ENCODE measurements around the gene RCC2.

Gene RCC2

GRCh38 chr1:17441993-17442357 is 2.5 kb upstream of the RCC2 start:
- no peak for DNase-seq

GRCh38 chr1:17441265-17441992 is 2.0 kb upstream of the RCC2 start:
- no peak for DNase-seq

- no peak for DNase-seq
These were observed 1.3 kb upstream of the RCC2 start for GRCh38 chr1:17440827-17441168.

GRCh38 chr1:17440074-17440826 is 773 bp upstream of the RCC2 start:
- DNase-seq = no peak

- DNase-seq = no peak
These were observed 893 bp downstream of the RCC2 start for GRCh38 chr1:17438318-17439249.

GRCh38 chr1:17437580-17438317 is 1.7 kb downstream of the RCC2 start:
- no peak for DNase-seq

GRCh38 chr1:17437260-17437579 is 2.3 kb downstream of the RCC2 start:
- no peak for DNase-seq

- DNase-seq = no peak
These were observed 2.9 kb downstream of the RCC2 start for GRCh38 chr1:17436380-17437174.

GRCh38 chr1:17434601-17435000 is 4.9 kb downstream of the RCC2 start:
- no peak for DNase-seq

GRCh38 chr1:17434016-17434415 is 5.5 kb downstream of the RCC2 start:
- DNase-seq = no peak

GRCh38 chr1:17433261-17433660 is 6.2 kb downstream of the RCC2 start:
- DNase-seq = no peak

GRCh38 chr1:17432412-17432811 is 7.1 kb downstream of the RCC2 start:
- DNase-seq = no peak

- DNase-seq = no peak
These were observed 10.3 kb downstream of the RCC2 start for GRCh38 chr1:17429183-17429582.

GRCh38 chr1:17427696-17428660 is 11.5 kb downstream of the RCC2 start:
- no peak for DNase-seq

- DNase-seq = no peak
These were observed 13.5 kb downstream of the RCC2 start for GRCh38 chr1:17425806-17426600.

- no peak for DNase-seq
These were observed 15.7 kb downstream of the RCC2 start for GRCh38 chr1:17423781-17424245.

GRCh38 chr1:17422461-17422860 is 17.0 kb downstream of the RCC2 start:
- DNase-seq = no peak

- no peak for DNase-seq
These were observed 19.0 kb downstream of the RCC2 start for GRCh38 chr1:17420391-17420918.

GRCh38 chr1:17419626-17420328 is 19.7 kb downstream of the RCC2 start:
- DNase-seq = no peak

All from NCI-H1436 treated with DMSO at 0.1 percent for 48 hours (cell line).